Hepatocyte (in vitro differentiated cells): Measurements from ENCODE around the gene DPF3. TPM values are rescaled to one million over a fixed set of nuclear protein-coding genes. Genes with fewer than 3 reads are reported as not detected.

ENCODE experiments used
- DNase-seq: peaks from one replicate; pipeline ENCODE4 v3.0.0-alpha.2; 2016; ENCODE audit warnings: low spot score
- H2AFZ ChIP-seq: fragments of 200-600 bp; sonication (generic); 2 replicates; pipeline ENCODE4 v1.6.0; 2016; ENCODE audit warnings: antibody characterized with exemption, mild to moderate bottlenecking
- H3K27ac ChIP-seq: fragments of 200-600 bp; sonication (generic); 2 replicates; pipeline ENCODE4 v1.5.1; 2016; ENCODE audit warnings: mild to moderate bottlenecking
- H3K27me3 ChIP-seq: fragments of 200-600 bp; sonication (generic); 2 replicates; pipeline ENCODE4 v1.6.1; 2016
- H3K36me3 ChIP-seq: fragments of 200-600 bp; sonication (generic); replicated peaks from 2 replicates; pipeline ENCODE4 v1.5.1; 2016; ENCODE audit warnings: low read depth; ENCODE audit not compliant: insufficient read depth
- H3K4me1 ChIP-seq: fragments of 200-600 bp; sonication (generic); 2 replicates; pipeline ENCODE4 v1.5.1; 2016; ENCODE audit warnings: mild to moderate bottlenecking, moderate library complexity; ENCODE audit not compliant: insufficient read depth
- H3K4me2 ChIP-seq: fragments of 200-600 bp; sonication (generic); 2 replicates; pipeline ENCODE4 v1.6.0; 2016
- H3K4me3 ChIP-seq: fragments of 200-600 bp; sonication (generic); 2 replicates; pipeline ENCODE4 v1.5.1; 2016; ENCODE audit warnings: mild to moderate bottlenecking
- H3K79me2 ChIP-seq: fragments of 200-600 bp; sonication (generic); 2 replicates; pipeline ENCODE4 v1.6.0; 2017; ENCODE audit warnings: mild to moderate bottlenecking
- H3K9me2 ChIP-seq: fragments of 200-600 bp; sonication (generic); replicated peaks from 2 replicates; pipeline ENCODE4 v1.6.0; 2017; ENCODE audit warnings: mild to moderate bottlenecking; ENCODE audit not compliant: insufficient read depth
- H3K9me3 ChIP-seq: fragments of 200-600 bp; sonication (generic); 2 replicates; pipeline ENCODE4 v1.5.1; 2016; ENCODE audit warnings: low read depth, mild to moderate bottlenecking
- H4K20me1 ChIP-seq: fragments of 200-600 bp; sonication (generic); 2 replicates; pipeline ENCODE4 v1.6.0; 2016; ENCODE audit warnings: mild to moderate bottlenecking; ENCODE audit not compliant: insufficient read depth, poor library complexity, severe bottlenecking
- CTCF ChIP-seq: fragments of 200-600 bp; sonication (generic); IDR thresholded peaks from 2 replicates; pipeline ENCODE4 v1.5.1; 2016; ENCODE audit warnings: antibody characterized with exemption, mild to moderate bottlenecking; ENCODE audit not compliant: poor library complexity
- EZH2 ChIP-seq: fragments of 200-600 bp; sonication (generic); IDR thresholded peaks from 2 replicates; pipeline ENCODE4 v1.6.1; 2016; ENCODE audit warnings: antibody characterized with exemption, mild to moderate bottlenecking, borderline replicate concordance
- EZH2phosphoT487 ChIP-seq: fragments of 200-600 bp; sonication (generic); IDR thresholded peaks from one replicate; pipeline ENCODE4 v1.6.1; 2018; ENCODE audit warnings: antibody characterized with exemption, mild to moderate bottlenecking, low read depth, moderate library complexity; ENCODE audit not compliant: unreplicated experiment, severe bottlenecking
- whole genome bisulfite sequencing: methylation state at CpG from one replicate; pipeline ENCODE4 v1.1.6; 2016; ENCODE audit warnings: low lambda C conversion rate; ENCODE audit errors: missing lambda C conversion rate; 5-methylcytosine and 5-hydroxymethylcytosine counted together
- polyA plus RNA-seq: library from polyadenylated mRNA; unstranded; fragments of >200 nt; fragmentation: Nextera tagmentation; extraction: Ambion mirVana; gene quantifications from 2 replicates; pipeline ENCODE4 v1.2.1, GENCODE V29; 2016
- total RNA-seq: library from RNA; depleted of rRNA; stranded (reverse); fragments of >200 nt; gene quantifications from 2 replicates; pipeline ENCODE4 v1.2.3, GENCODE V29; 2014

Gene DPF3
- total and polyA plus RNA-seq, 2 experiments from 2014 or later = 0.21 to 0.47 TPM

- H3K9me2 ChIP-seq = no peaks in the 10 kb centered on the region
- no peak overlapping the region for H3K4me3 ChIP-seq
- WGBS = 94% methylated on average over 4 of the region's 4 CpGs
- no peaks in the 10 kb centered on the region for H4K20me1 ChIP-seq
- H3K9me3 ChIP-seq = no peaks in the 10 kb centered on the region
- H3K4me2 ChIP-seq = no peak overlapping the region
- H3K36me3 ChIP-seq = no peaks in the 10 kb centered on the region
- peaks cover 17% of the 10 kb centered on the region for H3K4me1 ChIP-seq
- H3K79me2 ChIP-seq = no peaks in the 10 kb centered on the region
- H3K27ac ChIP-seq = no peak overlapping the region
- H2AFZ ChIP-seq = no peak overlapping the region
- no peaks in the 10 kb centered on the region for H3K27me3 ChIP-seq
- DNase-seq = no peak
- no peak for TF ChIP-seq CTCF
- no peak for TF ChIP-seq EZH2phosphoT487
- no peak for TF ChIP-seq EZH2
These were observed 281.9 kb downstream of the DPF3 start for GRCh38 chr14:72612041-72612440.

GRCh38 chr14:72611506-72611905 is 282.4 kb downstream of the DPF3 start:
- H3K27me3 ChIP-seq = no peaks in the 10 kb centered on the region
- H4K20me1 ChIP-seq = no peaks in the 10 kb centered on the region
- 94% methylated on average over 4 of the region's 4 CpGs for WGBS
- no peak overlapping the region for H2AFZ ChIP-seq
- no peak overlapping the region for H3K4me3 ChIP-seq
- H3K9me3 ChIP-seq = no peaks in the 10 kb centered on the region
- no peaks in the 10 kb centered on the region for H3K9me2 ChIP-seq
- H3K4me1 ChIP-seq = peaks cover 17% of the 10 kb centered on the region
- no peak for DNase-seq
- H3K4me2 ChIP-seq = no peak overlapping the region
- no peaks in the 10 kb centered on the region for H3K36me3 ChIP-seq
- TF ChIP-seq CTCF = no peak
- no peak for TF ChIP-seq EZH2phosphoT487
- no peak for TF ChIP-seq EZH2
- no peak overlapping the region for H3K27ac ChIP-seq
- no peaks in the 10 kb centered on the region for H3K79me2 ChIP-seq

- DNase-seq = no peak
- Histone ChIP-seq H3K4me2 (no peak overlapping the region), H4K20me1 (no peaks in the 10 kb centered on the region), H3K27me3 (no peaks in the 10 kb centered on the region), H2AFZ (no peak overlapping the region), H3K9me3 (no peaks in the 10 kb centered on the region), H3K9me2 (no peaks in the 10 kb centered on the region), H3K27ac (no peak overlapping the region), H3K4me1 (peaks cover 14% of the 10 kb centered on the region), H3K36me3 (no peaks in the 10 kb centered on the region), H3K4me3 (no peak overlapping the region), H3K79me2 (no peaks in the 10 kb centered on the region)
- no peak for TF ChIP-seq CTCF
- TF ChIP-seq EZH2phosphoT487 = no peak
- TF ChIP-seq EZH2 = no peak
- WGBS = 93% methylated on average over 2 of the region's 2 CpGs
These were observed 283.1 kb downstream of the DPF3 start for GRCh38 chr14:72610831-72611200.
